Large intestine (tissue), 3 donors: Measurements from ENCODE around the gene PLAC9. TPM values are rescaled to one million over a fixed set of nuclear protein-coding genes. Genes with fewer than 3 reads are reported as not detected.
"Not testable (repeated sequence)": the region's sequence is repeated elsewhere in the genome, so short reads cannot be mapped to it uniquely, and the experiment has no call there.

Experiments
- DNase-seq, 2 donors: peaks; one replicate each; pipeline versions ENCODE4 v3.0.0 to v3.0.0-alpha.2; 2013
- H3K27ac ChIP-seq: one replicate; pipeline ENCODE4 v1.5.1; 2013; ENCODE audit warnings: low read length
- H3K27me3 ChIP-seq: 2 replicates; pipeline ENCODE4 v1.6.1; 2013; ENCODE audit warnings: low read length; ENCODE audit not compliant: control insufficient read depth, insufficient read depth
- H3K36me3 ChIP-seq: 2 replicates; pipeline ENCODE4 v1.6.1; 2013; ENCODE audit warnings: low read length; ENCODE audit not compliant: control insufficient read depth, insufficient read depth
- H3K4me1 ChIP-seq: one replicate; pipeline ENCODE4 v1.6.1; 2013; ENCODE audit warnings: low read length; ENCODE audit not compliant: control insufficient read depth, insufficient read depth
- H3K4me3 ChIP-seq: one replicate; pipeline ENCODE4 v1.5.1; 2013; ENCODE audit warnings: low read length
- H3K9me3 ChIP-seq: one replicate; pipeline ENCODE4 v1.6.1; 2013; ENCODE audit warnings: mild to moderate bottlenecking, low read depth, low read length, moderate library complexity; ENCODE audit not compliant: control insufficient read depth
- WGBS: methylation state at CpG from one replicate; pipeline ENCODE4 v1.1.5; 2013; ENCODE audit warnings: low lambda C conversion rate; ENCODE audit not compliant: insufficient coverage; 5-methylcytosine and 5-hydroxymethylcytosine counted together
- polyA plus RNA-seq: library from polyadenylated mRNA; unstranded; fragments of 120-200 nt; gene quantifications from one replicate; pipeline ENCODE4 v1.2.1, GENCODE V29; 2013

PLAC9 gene
- polyA plus RNA-seq, 1 donor = 17.8 TPM

GRCh38 chr10:80137031-80137862, 4.7 kb downstream of the PLAC9 start:
- Histone ChIP-seq H3K4me3 (no peak overlapping the region), H3K36me3 (no peaks in the 10 kb centered on the region), H3K27me3 (peaks cover 22% of the 10 kb centered on the region), H3K4me1 (no peaks in the 10 kb centered on the region), H3K9me3 (no peaks in the 10 kb centered on the region), H3K27ac (no peak overlapping the region)
- no CpG with 5 or more reads among the region's 14 CpGs for WGBS
- no peak for DNase-seq

GRCh38 chr10:80137920-80138319, 5.4 kb downstream of the PLAC9 start:
- no CpG with 5 or more reads among the region's 4 CpGs for WGBS

GRCh38 chr10:80139265-80139664, 6.7 kb downstream of the PLAC9 start:
- no CpG with 5 or more reads among the region's 2 CpGs for WGBS
- Histone ChIP-seq H3K9me3 (no peaks in the 10 kb centered on the region), H3K27me3 (peaks cover 6% of the 10 kb centered on the region)

More at GRCh38 chr10:80137920-80138319, 5.4 kb downstream of the PLAC9 start:
- Histone ChIP-seq H3K27ac (no peak overlapping the region), H3K9me3 (no peaks in the 10 kb centered on the region), H3K27me3 (peaks cover 15% of the 10 kb centered on the region), H3K4me1 (no peaks in the 10 kb centered on the region), H3K4me3 (no peak overlapping the region), H3K36me3 (no peaks in the 10 kb centered on the region)
- DNase-seq = no peak

GRCh38 chr10:80140251-80140650, 7.7 kb downstream of the PLAC9 start:
- no peak for DNase-seq
- whole genome bisulfite sequencing = 83% methylated on average over 1 of the region's 7 CpGs
- no peak overlapping the region for H3K27ac ChIP-seq
- no peaks in the 10 kb centered on the region for H3K9me3 ChIP-seq
- H3K27me3 ChIP-seq = peaks cover 6% of the 10 kb centered on the region
- H3K4me1 ChIP-seq = peaks cover 8% of the 10 kb centered on the region
- H3K36me3 ChIP-seq = no peaks in the 10 kb centered on the region
- no peak overlapping the region for H3K4me3 ChIP-seq

More at GRCh38 chr10:80139265-80139664, 6.7 kb downstream of the PLAC9 start:
- DNase-seq = no peak
- Histone ChIP-seq H3K27ac (no peak overlapping the region), H3K36me3 (no peaks in the 10 kb centered on the region), H3K4me1 (peaks cover 5% of the 10 kb centered on the region), H3K4me3 (no peak overlapping the region)

- Histone ChIP-seq H3K9me3 (no peaks in the 10 kb centered on the region), H3K4me1 (peaks cover 8% of the 10 kb centered on the region), H3K36me3 (no peaks in the 10 kb centered on the region), H3K4me3 (no peak overlapping the region), H3K27ac (no peak overlapping the region), H3K27me3 (peaks cover 6% of the 10 kb centered on the region)
- no peak for DNase-seq
- no CpG with 5 or more reads among the region's 19 CpGs for WGBS
Measured at GRCh38 chr10:80141696-80142460, 9.3 kb downstream of the PLAC9 start.

DNA sequence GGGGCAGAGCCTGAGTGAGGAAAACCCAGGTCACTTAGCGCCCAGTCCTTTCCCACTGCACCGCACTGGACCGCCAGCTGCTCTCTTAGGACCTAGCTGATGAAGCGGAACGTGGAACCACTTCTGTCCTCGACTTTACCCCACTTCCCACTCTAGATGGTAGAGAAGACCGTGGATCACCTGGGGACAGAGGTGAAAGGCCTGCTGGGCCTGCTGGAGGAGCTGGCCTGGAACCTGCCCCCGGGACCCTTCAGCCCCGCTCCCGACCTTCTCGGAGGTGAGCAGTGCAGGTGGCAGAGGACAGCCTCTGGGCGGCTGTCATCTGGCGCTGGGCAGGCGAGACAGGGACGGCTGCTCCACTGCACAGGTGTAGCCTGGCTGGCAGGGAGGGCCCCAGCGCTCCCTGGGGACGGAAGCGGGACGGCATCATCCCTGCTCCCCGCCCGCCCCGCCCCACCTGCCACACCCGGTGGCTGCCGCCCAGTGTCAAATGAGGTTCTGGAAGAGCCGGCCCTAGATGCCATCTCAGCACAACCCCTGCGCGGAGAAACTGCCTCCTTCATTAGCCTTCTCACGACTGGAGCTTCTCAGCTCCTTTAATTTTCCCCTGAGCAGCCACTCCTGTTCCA, 11.7 kb downstream of the PLAC9 start:
- no peaks in the 10 kb centered on the region for H3K9me3 ChIP-seq
- peaks cover 6% of the 10 kb centered on the region for H3K36me3 ChIP-seq
- DNase-seq = peak; percentile 25 to 57
- no CpG with 5 or more reads among the region's 28 CpGs for WGBS
- H3K4me1 ChIP-seq = peaks cover 8% of the 10 kb centered on the region
- no peak overlapping the region for H3K4me3 ChIP-seq
- no peak overlapping the region for H3K27ac ChIP-seq
- peaks cover 6% of the 10 kb centered on the region for H3K27me3 ChIP-seq

DNA sequence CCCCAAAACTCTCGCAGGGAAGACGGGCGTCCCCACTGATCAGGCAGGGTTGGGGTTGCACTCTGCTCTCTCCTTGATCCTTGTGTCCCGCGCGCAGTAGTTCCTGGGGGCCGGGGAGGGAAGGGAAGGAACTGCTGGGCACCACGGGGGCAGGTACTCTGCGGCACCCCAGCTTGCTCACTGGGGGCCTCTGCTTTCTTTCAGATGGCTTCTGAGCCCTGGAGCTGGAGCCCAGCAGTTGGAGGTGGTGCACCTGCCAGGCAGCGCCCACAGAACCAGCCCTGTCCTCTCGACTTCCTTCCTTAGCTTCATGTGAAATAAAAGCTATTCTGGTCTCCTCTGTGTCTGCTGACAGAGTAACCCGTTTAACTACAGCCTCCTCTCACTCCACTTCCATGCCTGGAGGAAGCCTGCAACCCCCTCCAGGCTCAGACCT, 12.2 kb downstream of the PLAC9 start:
- H3K36me3 ChIP-seq = peaks cover 6% of the 10 kb centered on the region
- H3K9me3 ChIP-seq = no peaks in the 10 kb centered on the region
- WGBS = no CpG with 5 or more reads among the region's 12 CpGs
- H3K4me1 ChIP-seq = peaks cover 8% of the 10 kb centered on the region
- H3K4me3 ChIP-seq = no peak overlapping the region
- DNase-seq = peak in 1 of 2 donors; percentile 40
- H3K27me3 ChIP-seq = peaks cover 6% of the 10 kb centered on the region
- no peak overlapping the region for H3K27ac ChIP-seq

GRCh38 chr10:80145406-80146308, 13.1 kb downstream of the PLAC9 start:
- not testable (repeated sequence) for DNase-seq, H3K4me1 ChIP-seq, H3K9me3 ChIP-seq, H3K27ac ChIP-seq, H3K27me3 ChIP-seq, H3K4me3 ChIP-seq
- H3K36me3 ChIP-seq = peaks cover 15% of the 10 kb centered on the region
- WGBS = 79% methylated on average over 2 of the region's 11 CpGs

DNA sequence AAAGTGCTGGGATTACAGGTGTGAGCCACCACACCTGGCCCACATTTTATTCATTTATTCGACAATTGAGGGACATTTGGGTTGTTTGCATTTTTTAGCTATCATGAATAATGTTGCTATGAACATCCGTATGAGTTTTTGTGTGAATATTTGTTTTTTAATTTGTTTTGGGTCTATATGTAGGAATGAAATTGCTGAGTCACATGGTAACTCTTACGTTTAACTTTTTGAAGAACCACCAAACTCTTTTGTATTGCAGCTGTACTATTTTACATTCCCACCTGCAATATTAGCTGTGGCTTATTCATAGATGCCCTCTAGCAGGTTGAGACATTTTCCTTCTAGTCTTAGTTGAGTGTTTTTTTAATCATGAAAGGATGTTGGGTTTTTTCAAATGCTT, 14.4 kb downstream of the PLAC9 start:
- 80% methylated on average over 1 of the region's 3 CpGs for WGBS
- peaks cover 28% of the 10 kb centered on the region for H3K36me3 ChIP-seq
- no peaks in the 10 kb centered on the region for H3K27me3 ChIP-seq
- peaks cover 3% of the 10 kb centered on the region for H3K9me3 ChIP-seq
- DNase-seq = no peak
- H3K4me1 ChIP-seq = peaks cover 8% of the 10 kb centered on the region
- H3K4me3 ChIP-seq = no peak overlapping the region
- no peak overlapping the region for H3K27ac ChIP-seq
